ENCODE measurements around the gene IL1R2.

DNA sequence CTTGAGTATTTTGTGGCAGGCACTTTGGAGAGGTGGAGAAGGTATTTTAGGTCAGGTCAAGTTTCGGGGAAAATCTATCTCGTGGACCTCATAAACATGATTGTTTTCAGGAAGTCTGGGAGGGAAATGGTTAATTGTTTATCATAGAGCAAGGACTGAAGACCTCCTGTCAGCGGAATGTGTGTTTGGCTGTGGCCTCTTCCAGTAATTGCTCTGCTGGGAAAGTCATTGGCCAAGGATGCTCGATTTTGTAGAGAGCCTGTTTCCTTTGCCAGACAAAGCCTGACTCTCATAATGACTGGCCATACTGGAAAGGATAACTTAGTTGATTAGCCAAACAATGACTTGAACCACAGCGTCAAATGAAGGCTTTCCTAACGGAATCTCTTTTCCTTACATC lies 30.0 kb downstream of the IL1R2 start:
- TF ChIP-seq EZH2phosphoT487 (IDR thresholded peaks at IDR 0.05; ENCODE audit: insufficient read depth, low read depth) = no peak
- TF ChIP-seq EZH2 (IDR thresholded peaks at IDR 0.05; ENCODE audit: insufficient read depth, poor library complexity, severe bottlenecking) = no peak
